ENCODE measurements around the gene DAAM1.

Gene DAAM1

GRCh38 chr14:59251811-59252771, 63.6 kb downstream of the DAAM1 start:
- H3K9me3 Mint-ChIP-seq, result no peaks in the 10 kb centered on the region
- H3K36me3 Mint-ChIP-seq (ENCODE audit: low read depth), result no peaks in the 10 kb centered on the region
- no peak overlapping the region for H3K27ac Mint-ChIP-seq
- H3K27me3 Mint-ChIP-seq (ENCODE audit: low read depth), result peaks cover 5% of the 10 kb centered on the region
- no peaks in the 10 kb centered on the region for H3K4me1 Mint-ChIP-seq (ENCODE audit: low read depth)
- H3K4me3 Mint-ChIP-seq, result no peak overlapping the region

DNA sequence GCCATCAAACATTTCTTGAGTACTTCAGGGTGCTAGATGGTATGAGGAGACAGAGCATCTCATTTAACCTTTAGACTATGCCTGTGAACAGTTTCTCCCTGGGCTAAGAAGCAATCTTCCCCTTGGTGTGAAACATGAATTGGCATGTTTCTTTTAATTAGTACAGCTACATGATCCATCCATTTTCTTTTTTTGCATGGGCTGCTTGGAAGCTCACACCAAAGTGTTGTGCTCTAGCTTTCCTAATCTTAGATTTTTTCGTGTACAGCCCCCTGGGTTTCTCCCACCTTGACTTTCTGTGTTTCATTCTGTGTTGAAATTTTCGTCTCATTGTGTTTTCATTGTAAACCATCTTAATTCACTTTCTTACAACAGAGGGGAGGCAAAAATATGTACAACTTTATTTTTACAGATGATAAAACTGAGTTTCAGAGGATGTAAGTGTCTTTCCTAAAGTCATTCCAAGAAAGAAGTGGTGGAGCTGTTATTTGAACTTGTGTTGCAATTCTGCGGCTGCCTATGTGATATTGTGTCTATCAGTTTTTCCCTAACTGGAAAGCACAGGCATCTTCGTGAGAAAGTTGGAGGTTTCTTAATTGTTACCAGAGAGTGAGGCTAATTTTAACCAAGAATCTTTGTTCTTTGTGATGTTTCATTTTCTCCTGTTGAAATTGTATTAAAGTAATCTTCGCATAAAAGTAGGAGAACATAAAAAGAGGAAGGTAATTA, 64.5 kb downstream of the DAAM1 start:
- H3K9me3 Mint-ChIP-seq, result no peaks in the 10 kb centered on the region
- H3K36me3 Mint-ChIP-seq (ENCODE audit: low read depth), result no peaks in the 10 kb centered on the region
- H3K4me3 Mint-ChIP-seq, result no peak overlapping the region
- no peaks in the 10 kb centered on the region for H3K4me1 Mint-ChIP-seq (ENCODE audit: low read depth)
- peaks cover 5% of the 10 kb centered on the region for H3K27me3 Mint-ChIP-seq (ENCODE audit: low read depth)
- no peak overlapping the region for H3K27ac Mint-ChIP-seq

DNA sequence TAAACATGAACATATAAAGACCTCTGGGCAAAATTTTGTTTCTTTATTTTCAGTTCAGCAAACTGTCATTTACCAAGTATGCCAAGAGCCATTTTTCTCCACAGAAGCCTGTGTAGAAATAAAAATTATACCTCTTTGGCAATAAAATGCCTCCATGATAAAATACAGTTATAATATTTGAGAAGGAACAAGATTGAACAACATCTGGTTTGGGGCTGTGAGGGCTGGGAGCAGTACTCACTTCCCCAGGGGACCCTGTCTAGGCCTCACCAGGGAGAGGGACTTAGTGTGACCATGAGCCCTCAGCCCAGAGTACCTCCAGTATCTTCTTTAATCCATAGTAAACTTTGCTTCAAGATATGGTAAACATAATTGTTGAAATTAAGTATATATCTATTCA, 65.1 kb downstream of the DAAM1 start:
- H3K27ac Mint-ChIP-seq, result no peak overlapping the region
- peaks cover 5% of the 10 kb centered on the region for H3K27me3 Mint-ChIP-seq (ENCODE audit: low read depth)
- H3K4me3 Mint-ChIP-seq, result no peak overlapping the region
- H3K4me1 Mint-ChIP-seq (ENCODE audit: low read depth), result no peaks in the 10 kb centered on the region
- no peaks in the 10 kb centered on the region for H3K9me3 Mint-ChIP-seq
- no peaks in the 10 kb centered on the region for H3K36me3 Mint-ChIP-seq (ENCODE audit: low read depth)

DNA sequence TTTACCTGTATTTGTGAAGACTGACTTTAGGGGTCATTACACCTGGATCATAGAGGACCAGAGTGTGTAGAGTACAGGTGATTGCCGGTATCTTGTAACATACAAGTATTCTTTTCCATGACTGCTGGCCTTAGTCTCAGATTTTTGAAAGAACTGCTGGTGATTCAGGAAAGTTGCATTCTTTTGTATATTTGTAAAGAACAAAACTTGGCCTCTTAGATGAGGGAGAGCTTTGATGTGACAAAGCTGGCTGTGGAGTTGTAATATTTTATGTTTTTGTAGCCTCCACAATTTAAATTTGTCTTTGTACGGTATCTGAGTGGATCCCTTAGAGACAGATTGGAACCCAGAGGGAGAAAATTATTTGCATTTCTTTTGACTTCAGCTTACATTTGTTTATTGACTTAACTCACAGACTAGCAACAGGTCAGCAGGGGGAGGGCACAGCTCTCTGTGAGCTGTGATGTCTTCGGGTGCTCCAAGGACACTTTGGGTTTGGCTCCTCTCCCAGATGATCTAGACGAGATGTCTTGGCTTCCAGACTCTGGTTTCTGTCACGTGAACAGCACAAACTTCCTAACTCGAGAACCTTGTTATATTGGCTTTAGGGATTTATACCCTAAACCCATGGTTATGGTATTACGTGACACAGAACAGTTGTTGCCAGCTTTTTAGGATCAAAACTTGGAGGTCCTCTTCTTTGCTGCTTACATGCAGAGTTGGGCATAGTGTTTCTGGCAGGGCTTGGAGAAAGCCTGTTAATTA, 65.9 kb downstream of the DAAM1 start:
- H3K9me3 Mint-ChIP-seq, result no peaks in the 10 kb centered on the region
- H3K27ac Mint-ChIP-seq, result no peak overlapping the region
- no peak overlapping the region for H3K4me3 Mint-ChIP-seq
- H3K36me3 Mint-ChIP-seq (ENCODE audit: low read depth), result no peaks in the 10 kb centered on the region
- H3K4me1 Mint-ChIP-seq (ENCODE audit: low read depth), result peaks cover 4% of the 10 kb centered on the region
- H3K27me3 Mint-ChIP-seq (ENCODE audit: low read depth), result peaks cover 5% of the 10 kb centered on the region

- H3K4me1 Mint-ChIP-seq (ENCODE audit: low read depth), result peaks cover 4% of the 10 kb centered on the region
- no peak overlapping the region for H3K27ac Mint-ChIP-seq
- no peak overlapping the region for H3K4me3 Mint-ChIP-seq
- H3K9me3 Mint-ChIP-seq, result no peaks in the 10 kb centered on the region
- peaks cover 5% of the 10 kb centered on the region for H3K27me3 Mint-ChIP-seq (ENCODE audit: low read depth)
- no peaks in the 10 kb centered on the region for H3K36me3 Mint-ChIP-seq (ENCODE audit: low read depth)
Measured at GRCh38 chr14:59254911-59255545, 66.6 kb downstream of the DAAM1 start.

DNA sequence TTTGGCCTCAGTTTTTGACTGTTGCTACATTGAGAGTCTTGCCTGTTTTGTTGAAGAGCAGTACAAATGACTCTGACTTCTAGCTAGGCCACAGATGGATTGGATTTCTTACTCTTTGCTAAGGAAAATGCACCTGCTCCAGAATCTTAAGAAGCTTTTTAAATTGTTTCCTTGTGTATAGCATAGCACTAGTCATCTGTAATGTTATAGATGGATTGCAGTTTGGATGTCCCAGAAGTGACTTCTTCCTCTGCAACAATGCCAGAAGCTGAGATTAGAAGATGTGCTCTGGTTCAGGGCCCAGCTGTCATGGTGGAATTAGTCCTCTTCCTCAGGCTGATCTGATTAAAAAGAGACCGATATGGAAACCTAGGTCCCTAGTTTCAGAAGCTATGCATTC, 67.9 kb downstream of the DAAM1 start:
- Mint-ChIP-seq H3K27me3 (ENCODE audit: low read depth) (peaks cover 5% of the 10 kb centered on the region), H3K27ac (no peak overlapping the region), H3K36me3 (ENCODE audit: low read depth) (no peaks in the 10 kb centered on the region), H3K4me3 (no peak overlapping the region), H3K4me1 (ENCODE audit: low read depth) (peaks cover 4% of the 10 kb centered on the region), H3K9me3 (no peaks in the 10 kb centered on the region)

DNA sequence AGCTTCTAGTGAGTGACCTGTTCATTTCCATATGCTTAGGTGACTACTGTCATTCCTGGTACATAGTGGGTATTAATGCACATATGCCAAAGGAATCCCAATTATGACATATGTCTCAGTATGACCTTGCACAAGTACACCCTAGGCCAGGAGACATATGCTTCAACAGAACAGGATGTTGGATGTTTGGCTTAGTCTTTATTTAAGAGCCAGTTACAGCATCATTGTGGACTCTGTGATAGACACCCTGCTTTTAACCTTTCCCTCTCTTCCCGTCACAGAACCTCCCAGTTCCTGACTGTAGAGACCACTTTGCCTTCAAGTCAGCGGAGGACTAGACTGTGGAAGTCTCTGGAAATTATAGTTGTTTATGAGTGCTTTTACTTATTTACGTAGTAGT, 72.9 kb downstream of the DAAM1 start:
- Mint-ChIP-seq H3K4me1 (ENCODE audit: low read depth) (peaks cover 13% of the 10 kb centered on the region), H3K27me3 (ENCODE audit: low read depth) (no peaks in the 10 kb centered on the region), H3K27ac (no peak overlapping the region), H3K9me3 (no peaks in the 10 kb centered on the region), H3K4me3 (no peak overlapping the region), H3K36me3 (ENCODE audit: low read depth) (peaks cover 6% of the 10 kb centered on the region)

DNA sequence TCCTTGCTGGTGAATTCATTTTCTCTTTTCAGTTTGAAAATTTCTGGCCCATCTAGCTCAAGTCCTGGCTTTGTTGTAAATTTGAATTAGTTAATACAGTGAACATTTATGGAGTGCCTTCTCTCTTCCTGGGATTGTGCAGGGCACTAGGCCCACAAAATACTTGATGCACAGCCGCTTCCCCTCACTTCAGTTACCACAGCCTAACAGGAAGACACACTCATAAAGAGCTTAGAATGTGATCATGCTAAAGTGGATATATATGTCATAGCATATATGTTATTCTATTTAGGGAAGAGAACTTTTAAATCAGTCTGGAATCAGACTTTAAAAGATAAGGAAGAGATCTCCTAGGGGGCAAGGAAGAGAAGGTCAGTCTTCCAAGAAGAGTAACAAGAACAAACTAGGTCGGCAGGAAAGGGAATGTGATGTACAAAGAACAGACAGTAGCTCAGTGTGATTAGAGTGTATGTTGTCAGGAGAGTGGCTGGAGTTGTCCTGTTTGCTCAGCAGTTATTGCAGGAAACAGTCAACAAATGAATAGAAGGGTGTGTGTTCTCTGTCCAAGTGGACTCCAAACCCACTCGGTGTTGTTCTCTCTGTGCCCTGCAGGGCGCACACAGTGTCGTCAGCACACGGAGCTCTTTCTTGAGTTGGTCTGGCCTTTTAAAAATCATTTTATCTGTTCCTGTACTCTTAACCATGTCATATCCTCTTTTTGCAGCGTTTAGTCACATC, 74.4 kb downstream of the DAAM1 start:
- Mint-ChIP-seq H3K27me3 (ENCODE audit: low read depth) (no peaks in the 10 kb centered on the region), H3K36me3 (ENCODE audit: low read depth) (peaks cover 6% of the 10 kb centered on the region), H3K4me1 (ENCODE audit: low read depth) (peaks cover 13% of the 10 kb centered on the region)

GRCh38 chr14:59265808-59266207, 77.3 kb downstream of the DAAM1 start:
- no peaks in the 10 kb centered on the region for H3K9me3 Mint-ChIP-seq
- no peak overlapping the region for H3K27ac Mint-ChIP-seq
- H3K27me3 Mint-ChIP-seq (ENCODE audit: low read depth), result no peaks in the 10 kb centered on the region
- peaks cover 10% of the 10 kb centered on the region for H3K36me3 Mint-ChIP-seq (ENCODE audit: low read depth)
- H3K4me1 Mint-ChIP-seq (ENCODE audit: low read depth), result peaks cover 9% of the 10 kb centered on the region
- H3K4me3 Mint-ChIP-seq, result no peak overlapping the region

More for the DNA sequence above, 74.4 kb downstream of the DAAM1 start:
- no peak overlapping the region for H3K4me3 Mint-ChIP-seq
- H3K27ac Mint-ChIP-seq, result no peak overlapping the region
- no peaks in the 10 kb centered on the region for H3K9me3 Mint-ChIP-seq

GRCh38 chr14:59267046-59267445, 78.6 kb downstream of the DAAM1 start:
- Mint-ChIP-seq H3K4me3 (no peak overlapping the region), H3K27me3 (ENCODE audit: low read depth) (no peaks in the 10 kb centered on the region), H3K27ac (no peak overlapping the region), H3K36me3 (ENCODE audit: low read depth) (peaks cover 10% of the 10 kb centered on the region), H3K9me3 (no peaks in the 10 kb centered on the region), H3K4me1 (ENCODE audit: low read depth) (peaks cover 9% of the 10 kb centered on the region)

- peaks cover 10% of the 10 kb centered on the region for H3K36me3 Mint-ChIP-seq (ENCODE audit: low read depth)
- no peaks in the 10 kb centered on the region for H3K27me3 Mint-ChIP-seq (ENCODE audit: low read depth)
- H3K27ac Mint-ChIP-seq, result no peak overlapping the region
- peaks cover 5% of the 10 kb centered on the region for H3K4me1 Mint-ChIP-seq (ENCODE audit: low read depth)
- no peak overlapping the region for H3K4me3 Mint-ChIP-seq
- no peaks in the 10 kb centered on the region for H3K9me3 Mint-ChIP-seq
Measured at GRCh38 chr14:59268011-59268410, 79.5 kb downstream of the DAAM1 start.

- Mint-ChIP-seq H3K27ac (no peak overlapping the region), H3K36me3 (ENCODE audit: low read depth) (peaks cover 9% of the 10 kb centered on the region), H3K4me1 (ENCODE audit: low read depth) (peaks cover 5% of the 10 kb centered on the region)
Measured at GRCh38 chr14:59268858-59269257, 80.4 kb downstream of the DAAM1 start.

GRCh38 chr14:59269466-59269865, 81.0 kb downstream of the DAAM1 start:
- H3K4me1 Mint-ChIP-seq (ENCODE audit: low read depth), result peaks cover 5% of the 10 kb centered on the region
- peaks cover 9% of the 10 kb centered on the region for H3K36me3 Mint-ChIP-seq (ENCODE audit: low read depth)
- H3K27ac Mint-ChIP-seq, result no peak overlapping the region
- no peaks in the 10 kb centered on the region for H3K27me3 Mint-ChIP-seq (ENCODE audit: low read depth)
- no peaks in the 10 kb centered on the region for H3K9me3 Mint-ChIP-seq
- H3K4me3 Mint-ChIP-seq, result no peak overlapping the region

More at GRCh38 chr14:59268858-59269257, 80.4 kb downstream of the DAAM1 start:
- Mint-ChIP-seq H3K9me3 (no peaks in the 10 kb centered on the region), H3K4me3 (no peak overlapping the region), H3K27me3 (ENCODE audit: low read depth) (no peaks in the 10 kb centered on the region)

Measured in T-helper 1 cell treated with Interleukin-12 subunit alpha and Interleukin-12 subunit beta and Interleukin-4 antibody, amounts not matched to agents 30 μg/mL and 1 μg/mL, for 36 hours (primary cell).